ENCODE results near the gene ZC3H4. TPM values are rescaled to one million over a fixed set of nuclear protein-coding genes. Genes with fewer than 3 reads are reported as not detected.

Gene ZC3H4
- total RNA-seq, 1 experiment from 2014 or later, result 45.1 TPM

DNA sequence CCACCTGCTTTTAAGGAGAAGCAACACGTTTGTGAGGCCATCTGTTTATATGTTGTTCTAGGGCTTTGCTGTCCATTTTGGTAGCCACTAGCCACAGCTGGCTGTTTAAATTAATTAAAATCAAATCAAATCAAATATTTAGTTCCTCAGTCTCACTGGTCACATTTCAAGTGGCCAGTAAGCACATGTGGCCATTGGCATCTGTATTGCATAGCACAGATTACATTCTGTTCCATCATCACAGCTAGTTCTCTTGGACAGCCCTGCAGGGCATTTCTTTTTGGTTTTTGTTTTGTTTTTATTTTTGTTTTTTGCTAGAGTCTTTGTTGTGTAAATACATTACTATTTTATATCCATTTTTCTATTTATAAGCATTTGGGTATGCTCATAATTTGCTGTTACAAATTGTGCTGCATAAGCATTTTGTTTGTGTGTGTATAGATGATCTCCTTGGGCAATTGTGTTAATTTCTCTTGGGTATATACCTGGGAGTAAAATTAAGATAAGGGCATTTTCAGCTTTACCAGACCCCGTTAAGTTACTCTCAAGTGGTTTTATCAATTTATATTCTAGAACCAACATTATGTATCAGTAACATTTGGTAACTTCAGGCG, 48.4 kb upstream of the ZC3H4 start:
- intact Hi-C loops (cut with micrococcal nuclease), result no loop called here
- Histone ChIP-seq H3K27me3 (ENCODE audit: insufficient read depth, low read length) (no peaks in the 10 kb centered on the region), H3K4me1 (ENCODE audit: control insufficient read depth in 1 of 2, insufficient read depth in 2 of 2, low read length in 2 of 2) (peaks cover 9 to 13% of the 10 kb centered on the region in 2 experiments; a peak in 1 of 4 replicates), H3K9me2 (ENCODE audit: insufficient read depth) (no peaks in the 10 kb centered on the region), H3K9me3 (ENCODE audit: control insufficient read depth in 1 of 2, insufficient read depth in 1 of 2, low read depth in 1 of 2, low read length in 2 of 2) (no peaks in the 10 kb centered on the region), H3K4me2 (ENCODE audit: low read length) (no peak overlapping the region), H3K36me3 (ENCODE audit: control insufficient read depth in 1 of 2, insufficient read depth in 2 of 2, low read length in 2 of 2) (peaks cover 40 to 49% of the 10 kb centered on the region in 2 experiments), H3K27ac (ENCODE audit: low read depth, low read length) (no peak overlapping the region), H3K79me2 (ENCODE audit: insufficient read depth, low read length) (peaks cover 85% of the 10 kb centered on the region), H3K4me3 (replicated peaks in 1 of 2; ENCODE audit: low read depth in 1 of 2, low read length in 2 of 2) (no peak overlapping the region), H2AFZ (ENCODE audit: low read depth, low read length, poor library complexity, severe bottlenecking) (no peak overlapping the region), H3K9ac (ENCODE audit: low read length) (no peak overlapping the region), H4K20me1 (ENCODE audit: insufficient read depth) (peaks cover 6% of the 10 kb centered on the region; the same call in 1 of the 2 replicates)
- ChIA-PET RAD21 (ENCODE audit: low non-redundant PET in 1 of 2, low total read pairs in 2 of 2, uncharacterized antibody in 2 of 2, unreplicated experiment in 2 of 2) (no interaction called here), CTCF (no interaction called here), POLR2A (no interaction called here)
- no peak for ATAC-seq
- TF ChIP-seq ELF1 (IDR thresholded peaks at IDR 0.05; ENCODE audit: borderline replicate concordance, low read depth) (no peak), REST (IDR thresholded peaks at IDR 0.05; ENCODE audit: low read depth) (no peak), SRF (IDR thresholded peaks at IDR 0.05; ENCODE audit: low read depth) (no peak), TCF7L2 (IDR thresholded peaks at IDR 0.05; ENCODE audit: borderline replicate concordance, extremely low read depth, insufficient read depth, insufficient read length) (no peak), YY1 (IDR thresholded peaks at IDR 0.05; ENCODE audit: extremely low read depth, insufficient replicate concordance, low read depth, low read length) (no peak), SP1 (IDR thresholded peaks at IDR 0.05; ENCODE audit: low read depth) (no peak), RAD21 (IDR thresholded peaks at IDR 0.05; ENCODE audit: low read depth) (no peak), ZBTB33 (IDR thresholded peaks at IDR 0.05; ENCODE audit: extremely low read depth, insufficient replicate concordance, low read length) (no peak), JUND (IDR thresholded peaks at IDR 0.05) (no peak), ZFX (IDR thresholded peaks at IDR 0.05) (no peak), SIN3A (IDR thresholded peaks at IDR 0.05; ENCODE audit: low read depth) (no peak), EGR1 (IDR thresholded peaks at IDR 0.05; ENCODE audit: low read depth) (no peak), POLR2A (IDR thresholded peaks at IDR 0.05; ENCODE audit: borderline replicate concordance, extremely low read depth, insufficient read depth, insufficient read length) (no peak), EZH2phosphoT487 (IDR thresholded peaks at IDR 0.05; ENCODE audit: borderline replicate concordance) (no peak), POLR2AphosphoS5 (IDR thresholded peaks at IDR 0.05; ENCODE audit: low read depth, low read length) (no peak)
- TF ChIP-seq, protein P1, sequence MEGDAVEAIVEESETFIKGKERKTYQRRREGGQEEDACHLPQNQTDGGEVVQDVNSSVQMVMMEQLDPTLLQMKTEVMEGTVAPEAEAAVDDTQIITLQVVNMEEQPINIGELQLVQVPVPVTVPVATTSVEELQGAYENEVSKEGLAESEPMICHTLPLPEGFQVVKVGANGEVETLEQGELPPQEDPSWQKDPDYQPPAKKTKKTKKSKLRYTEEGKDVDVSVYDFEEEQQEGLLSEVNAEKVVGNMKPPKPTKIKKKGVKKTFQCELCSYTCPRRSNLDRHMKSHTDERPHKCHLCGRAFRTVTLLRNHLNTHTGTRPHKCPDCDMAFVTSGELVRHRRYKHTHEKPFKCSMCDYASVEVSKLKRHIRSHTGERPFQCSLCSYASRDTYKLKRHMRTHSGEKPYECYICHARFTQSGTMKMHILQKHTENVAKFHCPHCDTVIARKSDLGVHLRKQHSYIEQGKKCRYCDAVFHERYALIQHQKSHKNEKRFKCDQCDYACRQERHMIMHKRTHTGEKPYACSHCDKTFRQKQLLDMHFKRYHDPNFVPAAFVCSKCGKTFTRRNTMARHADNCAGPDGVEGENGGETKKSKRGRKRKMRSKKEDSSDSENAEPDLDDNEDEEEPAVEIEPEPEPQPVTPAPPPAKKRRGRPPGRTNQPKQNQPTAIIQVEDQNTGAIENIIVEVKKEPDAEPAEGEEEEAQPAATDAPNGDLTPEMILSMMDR (IDR thresholded peaks at IDR 0.05 in 2 of 3, conservative IDR thresholded peaks at IDR 0.05 in 1 of 3; ENCODE audit: borderline replicate concordance in 1 of 3, insufficient read depth in 1 of 3, low read depth in 2 of 3, low read length in 2 of 3), result no peak
- BruUV-seq (replicated peaks), result no TSS peak
- DNase-seq (ENCODE audit: low read depth, low spot score), result no peak
